HPDE6-E6E7 (cell line): ENCODE measurements around the gene ABL2.
"Not testable (repeated sequence)": the region's sequence is repeated elsewhere in the genome, so short reads cannot be mapped to it uniquely, and the experiment has no call there.

Source experiments
- DNase-seq: peaks from one replicate; pipeline ENCODE4 v3.0.0; 2011; ENCODE audit warnings: missing footprints; ENCODE audit errors: extremely low spot score

ABL2 gene

GRCh38 chr1:179217943-179218507 is 11.5 kb downstream of the ABL2 start:
- DNase-seq = no peak

- not testable (repeated sequence) for DNase-seq
Measured at GRCh38 chr1:179213317-179213716, 16.2 kb downstream of the ABL2 start.

- no peak for DNase-seq
Measured at GRCh38 chr1:179208681-179209477, 20.6 kb downstream of the ABL2 start.

DNA sequence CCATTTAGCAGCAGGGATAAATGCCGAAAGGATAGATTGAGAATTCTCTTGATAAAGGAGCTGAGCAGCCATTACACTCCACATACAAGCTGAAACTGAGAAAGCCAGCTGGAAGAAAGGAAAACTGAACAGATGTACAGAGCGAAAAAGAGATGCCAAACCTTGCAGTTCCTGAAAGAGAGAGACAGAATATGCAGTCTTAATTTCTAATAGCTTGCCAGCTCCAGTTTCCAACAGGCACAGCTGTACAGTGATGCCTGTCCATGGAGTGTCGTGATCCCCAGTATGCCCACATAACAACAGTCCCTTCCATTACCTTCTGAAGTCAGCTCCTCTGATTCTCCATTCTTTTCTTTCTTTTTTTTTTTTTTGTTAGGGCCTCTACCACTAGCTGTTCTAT is 22.7 kb downstream of the ABL2 start:
- no peak for DNase-seq

DNA sequence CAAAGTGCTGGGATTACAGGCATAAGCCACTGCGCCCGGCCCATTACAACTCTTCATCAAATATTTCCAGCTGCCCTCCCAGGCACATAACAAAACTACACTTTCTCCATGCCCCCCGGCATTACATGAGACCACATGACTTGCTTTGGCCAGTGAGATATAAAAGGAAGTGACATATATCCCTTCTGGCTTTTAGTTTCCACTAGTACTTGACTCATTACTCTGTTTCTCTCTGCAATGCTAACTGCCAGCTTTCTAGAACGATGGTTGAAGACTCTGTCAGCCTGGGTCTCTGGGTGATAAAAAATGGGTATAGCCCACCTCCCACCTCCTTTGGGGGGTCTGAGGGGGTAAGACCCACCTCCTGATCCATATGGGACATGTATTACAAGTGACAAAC is 24.2 kb downstream of the ABL2 start:
- no peak for DNase-seq

DNA sequence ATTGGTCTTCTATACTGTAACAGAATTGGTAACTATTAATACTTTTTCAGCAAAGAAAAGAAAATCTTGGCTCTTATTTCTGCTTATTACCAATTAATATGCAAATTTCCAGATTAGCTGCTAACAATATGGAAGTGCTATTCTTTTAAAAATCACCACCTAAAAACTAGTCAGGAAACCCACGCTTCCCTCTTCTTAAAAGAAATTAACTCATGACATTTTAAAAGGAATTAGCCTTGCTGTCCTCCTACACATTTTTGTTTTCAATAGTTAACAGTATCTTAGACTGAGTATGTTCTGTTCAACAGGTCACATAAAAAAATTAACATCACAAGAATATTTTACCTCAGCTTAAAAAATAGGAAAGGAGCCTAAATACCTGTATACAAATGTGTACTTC is 27.3 kb downstream of the ABL2 start:
- DNase-seq = no peak

DNA sequence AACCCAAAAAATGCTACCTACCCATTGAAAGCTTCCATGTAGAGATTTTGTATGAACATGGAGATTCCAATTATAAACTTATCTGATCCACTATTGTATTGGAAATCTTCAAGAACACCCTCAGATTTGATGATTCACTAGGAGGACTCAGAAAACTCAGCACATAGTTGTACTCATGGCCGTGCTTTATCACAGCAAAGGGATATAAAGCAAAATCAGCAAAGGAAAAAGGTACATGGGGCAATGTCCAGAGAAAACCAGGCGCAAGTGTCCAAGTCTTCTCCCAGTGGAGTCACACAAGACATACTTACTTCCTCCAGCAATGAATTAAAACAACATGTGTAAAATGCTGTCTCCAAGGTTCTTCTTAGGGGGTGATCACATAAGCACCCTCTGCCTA is 28.9 kb downstream of the ABL2 start:
- DNase-seq = no peak

DNA sequence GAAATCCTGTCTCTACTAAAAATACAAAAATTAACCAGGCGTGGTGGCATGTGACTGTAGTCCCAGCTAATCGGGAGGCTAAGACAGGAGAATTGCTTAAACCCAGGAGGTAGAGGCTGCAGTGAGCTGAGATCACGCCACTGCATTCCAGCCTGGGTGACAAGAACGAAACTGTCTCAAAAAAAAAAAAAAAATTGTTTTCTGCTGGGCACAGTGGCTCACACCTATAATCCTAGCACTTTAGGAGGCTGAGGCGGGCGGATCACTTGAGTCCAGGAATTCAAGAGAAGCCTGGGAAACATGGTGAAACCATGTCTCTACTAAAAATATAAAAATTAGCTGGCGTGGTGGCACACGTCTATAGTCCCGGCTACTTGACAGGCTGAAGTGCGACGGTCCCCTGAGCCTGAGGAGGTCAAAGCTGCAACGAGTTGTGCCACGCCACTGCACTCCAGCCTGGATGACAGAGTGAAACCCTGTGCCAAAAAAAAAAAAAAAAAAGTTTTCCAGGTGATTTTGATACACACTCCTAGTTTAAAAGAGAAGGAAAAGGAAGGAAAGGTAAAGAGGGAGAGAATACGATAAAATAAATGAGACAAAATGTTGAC is 31.7 kb downstream of the ABL2 start:
- no peak for DNase-seq

DNA sequence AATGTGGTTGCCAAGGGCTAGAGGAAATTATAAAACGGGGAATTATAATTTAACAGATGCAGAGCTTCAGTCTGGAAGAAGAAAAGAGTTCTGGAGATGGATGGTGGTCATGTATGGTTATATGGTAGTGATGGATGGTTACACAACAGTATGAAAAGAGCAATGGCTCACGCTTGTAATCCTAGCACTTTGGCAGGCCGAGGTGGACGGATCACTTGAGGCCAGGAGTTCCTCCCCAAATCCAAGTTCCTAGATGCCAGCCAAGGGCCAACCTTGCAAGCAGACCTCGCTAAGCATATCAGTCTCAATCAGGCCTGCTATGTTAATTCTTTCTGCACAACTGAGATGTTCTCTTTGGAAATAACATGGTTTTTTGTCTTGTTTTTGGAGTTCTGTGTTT is 33.6 kb downstream of the ABL2 start:
- DNase-seq = not testable (repeated sequence)

DNA sequence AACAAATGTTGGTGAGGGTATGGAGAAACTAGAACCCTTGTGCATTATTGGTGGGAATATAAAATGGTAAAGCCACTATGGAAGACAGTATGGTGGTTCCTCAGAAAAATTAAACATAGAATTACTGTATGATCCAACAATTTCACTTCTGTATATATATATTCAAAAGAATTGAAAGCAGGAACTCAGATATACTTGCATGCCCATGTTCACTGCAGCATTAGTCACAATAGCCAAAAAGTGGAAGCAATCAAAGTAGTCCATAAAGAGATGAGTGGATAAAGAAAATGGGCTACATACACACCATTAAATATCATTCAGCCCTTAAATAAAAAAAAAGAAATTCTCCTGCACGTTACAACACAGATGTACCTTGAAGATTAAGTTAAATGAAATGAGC is 34.1 kb downstream of the ABL2 start:
- DNase-seq = no peak

DNA sequence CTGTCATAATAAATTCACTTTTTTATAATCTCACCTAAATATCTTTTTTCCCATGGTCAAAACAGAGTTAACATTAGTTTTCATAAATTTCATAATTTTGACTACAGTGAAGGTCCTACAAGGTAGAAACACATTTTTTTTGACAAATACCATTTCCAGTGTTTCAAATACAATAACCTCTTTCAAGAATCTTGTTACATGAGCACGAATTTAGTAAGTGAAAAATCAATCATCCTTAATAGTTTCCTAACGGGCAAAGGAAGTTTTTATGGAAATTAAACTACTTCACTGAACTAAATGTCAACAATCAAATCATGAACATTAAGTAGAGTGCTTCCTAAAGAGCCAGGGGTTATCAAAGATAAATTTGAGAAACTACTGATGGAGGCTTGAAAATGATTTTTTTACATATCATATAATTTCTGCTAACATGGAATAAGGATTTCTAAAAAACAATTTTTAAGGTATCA is 35.4 kb downstream of the ABL2 start:
- no peak for DNase-seq

GRCh38 chr1:179190861-179191260 is 38.6 kb downstream of the ABL2 start:
- no peak for DNase-seq

- no peak for DNase-seq
Measured at GRCh38 chr1:179187735-179188471, 41.6 kb downstream of the ABL2 start.

- DNase-seq = no peak
Measured at GRCh38 chr1:179187043-179187442, 42.4 kb downstream of the ABL2 start.

DNA sequence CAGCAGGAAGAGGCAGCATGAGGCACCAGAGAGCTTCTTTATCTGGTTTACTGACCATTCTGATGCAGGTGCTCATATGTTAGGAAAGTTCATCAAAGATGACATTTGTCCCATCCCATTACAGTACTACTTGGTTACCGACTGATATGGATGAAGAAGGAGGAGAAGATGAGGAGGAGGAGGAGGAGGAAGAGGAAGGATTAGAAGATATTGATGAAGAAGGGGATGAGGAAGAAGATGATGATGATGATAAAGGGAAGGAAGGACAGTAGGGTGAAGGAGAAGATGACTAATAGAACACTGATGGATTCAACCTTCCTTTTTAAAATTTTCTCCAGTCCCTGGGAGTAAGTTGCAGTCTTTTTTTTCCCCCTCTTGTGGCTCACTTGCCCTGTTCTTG is 45.1 kb downstream of the ABL2 start:
- DNase-seq = no peak

DNA sequence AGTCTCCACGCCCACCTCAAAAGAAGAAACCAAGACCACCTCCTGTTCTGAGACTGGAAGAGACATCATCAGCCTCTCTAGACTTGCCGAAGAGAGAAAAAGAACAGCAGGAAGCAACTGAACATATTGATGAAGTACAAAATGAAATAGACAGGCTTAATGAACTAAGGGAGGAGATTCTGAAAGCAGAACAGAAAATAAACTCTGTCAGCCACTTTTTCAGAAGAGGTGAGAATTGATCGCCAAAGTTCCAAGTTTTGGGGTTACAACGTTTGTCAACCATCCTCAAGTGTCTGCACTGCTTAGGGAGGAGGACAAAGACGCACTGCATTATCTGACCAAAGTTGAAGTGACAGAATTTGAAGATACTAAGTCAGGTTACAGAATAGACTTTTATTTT is 45.6 kb downstream of the ABL2 start:
- DNase-seq = no peak

DNA sequence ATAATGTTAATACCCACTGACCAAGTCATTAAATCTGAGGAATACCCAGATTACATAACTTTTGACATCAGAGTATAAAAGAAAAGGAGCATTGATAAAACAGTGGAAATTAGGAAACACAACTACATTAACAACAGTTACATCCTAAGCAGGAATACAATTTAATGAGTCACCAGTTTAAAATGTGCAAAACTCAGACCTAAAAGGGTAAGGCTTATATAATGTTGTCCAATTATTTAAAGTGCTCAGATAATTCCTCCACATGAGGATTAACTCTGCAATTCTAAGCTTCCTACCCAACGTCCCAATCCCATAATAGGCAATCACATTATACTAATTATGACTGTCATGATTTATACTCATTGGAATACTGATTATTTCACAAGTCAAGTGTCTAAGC is 50.5 kb downstream of the ABL2 start:
- DNase-seq = no peak

GRCh38 chr1:179178183-179178582 is 51.3 kb downstream of the ABL2 start:
- DNase-seq = no peak

GRCh38 chr1:179177615-179178014 is 51.9 kb downstream of the ABL2 start:
- no peak for DNase-seq

DNA sequence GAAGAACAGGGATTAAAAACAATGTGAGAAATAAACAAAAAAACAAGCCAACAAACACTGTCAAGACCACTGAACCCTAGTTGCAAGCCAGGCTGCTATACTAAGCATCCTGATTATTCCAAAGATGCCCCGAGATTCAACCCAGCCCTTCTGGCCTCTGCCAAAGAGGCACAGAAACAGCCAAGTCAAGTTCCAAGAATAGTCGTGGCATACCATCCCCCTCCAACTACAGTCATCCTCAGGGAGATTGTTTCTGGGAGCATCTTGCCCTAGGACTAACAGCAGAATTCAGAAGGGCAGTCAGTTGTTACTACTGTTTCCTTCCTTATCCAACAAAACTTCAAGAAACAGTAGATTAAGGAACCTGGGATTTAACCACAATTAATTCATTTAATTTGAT is 52.3 kb downstream of the ABL2 start:
- no peak for DNase-seq

DNA sequence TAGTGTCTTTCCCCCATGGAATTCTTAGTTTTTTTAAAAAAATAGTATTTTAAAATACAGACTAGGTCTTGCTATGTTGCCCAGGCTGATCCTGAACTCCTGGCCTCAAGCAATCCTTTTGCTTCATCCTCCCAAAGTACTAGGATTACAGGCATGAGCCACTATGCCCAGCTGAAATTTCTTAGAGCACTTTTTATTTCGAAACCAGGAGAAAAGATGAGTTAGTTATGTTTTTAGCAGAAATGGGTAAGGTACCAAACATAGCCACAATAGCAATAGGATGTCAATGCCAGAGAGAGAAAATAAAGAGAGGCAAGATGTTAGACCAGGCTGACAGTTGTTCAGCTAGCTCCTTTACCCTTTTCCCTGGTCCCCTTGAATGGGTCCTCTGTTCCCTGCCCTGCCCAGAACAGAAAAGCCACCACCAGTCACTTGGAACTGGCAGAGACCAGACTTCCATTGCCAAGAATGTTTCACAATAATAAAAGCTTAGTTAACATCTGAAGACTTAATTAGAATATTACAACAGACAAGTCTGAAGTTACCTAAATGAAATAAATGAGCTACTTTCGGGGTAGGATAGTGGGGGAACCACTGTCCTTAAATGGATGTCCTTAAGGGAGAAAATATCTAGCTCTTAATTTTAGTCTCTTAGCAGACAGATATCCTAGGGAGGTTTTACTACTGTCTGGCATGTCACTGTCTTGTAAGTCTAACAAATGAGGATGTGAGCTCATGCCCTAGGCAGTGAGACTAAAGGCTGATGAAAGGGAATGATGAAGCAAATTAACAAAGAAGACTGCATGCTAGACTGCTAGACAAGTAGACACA is 54.3 kb downstream of the ABL2 start:
- no peak for DNase-seq

- DNase-seq = not testable (repeated sequence)
Measured at GRCh38 chr1:179170468-179170770, 59.1 kb downstream of the ABL2 start.
